HG02973 (cell line): Measurements from ENCODE around the gene LRRC8A.
"Not testable (repeated sequence)": the region's sequence is repeated elsewhere in the genome, so short reads cannot be mapped to it uniquely, and the experiment has no call there.

Experiments
- ATAC-seq: cut with Tn5 transposase; IDR thresholded peaks from one replicate; pipeline ENCODE4 v1.9.1; 2021; ENCODE audit warnings: moderate library complexity; ENCODE audit not compliant: unreplicated experiment

Gene LRRC8A

DNA sequence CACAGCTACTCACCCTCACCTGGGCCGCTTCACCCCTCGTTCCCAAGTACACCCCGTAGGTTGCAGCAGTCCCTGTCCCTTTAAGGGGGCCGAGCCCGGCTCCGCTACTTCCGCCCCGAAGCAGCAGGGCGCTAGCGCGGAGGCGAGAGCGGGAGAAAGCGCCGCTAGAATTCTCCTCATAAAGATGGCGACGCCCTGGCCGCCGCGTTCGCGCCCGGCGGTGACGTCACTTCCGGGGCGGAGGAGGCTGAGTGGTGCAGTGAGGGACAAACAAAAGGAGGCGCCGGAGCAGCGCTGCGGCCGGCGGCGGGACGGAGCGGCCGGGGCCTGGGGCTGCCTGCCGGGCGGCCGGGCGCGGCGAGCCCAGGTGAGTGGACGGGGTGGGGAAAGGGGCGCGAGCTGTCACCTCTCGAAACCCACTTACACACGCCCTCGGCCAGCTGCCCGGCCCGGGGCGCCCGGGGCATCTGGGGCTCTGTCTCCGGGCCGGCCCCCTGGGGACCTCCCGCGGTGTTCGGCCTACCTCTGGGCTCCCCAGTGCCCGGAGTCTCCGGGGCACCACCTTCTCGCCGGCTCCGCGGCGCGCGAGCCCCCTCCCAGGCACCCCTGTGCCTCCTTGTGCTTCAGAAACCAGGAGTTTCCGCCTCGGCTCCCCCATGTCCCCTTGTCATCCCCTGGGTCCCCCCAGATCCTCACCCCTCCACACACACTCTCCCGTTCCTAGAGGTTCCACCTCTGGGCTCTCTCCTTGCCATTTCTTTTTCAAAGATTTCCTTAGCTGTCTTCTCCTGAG, at the start of gene LRRC8A, which contains the start of gene KYAT1:
Gene LRRC8A, plus strand, starts transcription at position 250 of the 793 bp plus-strand sequence. CDS start 25,032 bp downstream, outside the sequence.
Gene KYAT1, minus strand, starts transcription at position 67 of the 793 bp plus-strand sequence. CDS start 36,545 bp downstream, outside the sequence.
- ATAC-seq, result peak; percentile 81

DNA sequence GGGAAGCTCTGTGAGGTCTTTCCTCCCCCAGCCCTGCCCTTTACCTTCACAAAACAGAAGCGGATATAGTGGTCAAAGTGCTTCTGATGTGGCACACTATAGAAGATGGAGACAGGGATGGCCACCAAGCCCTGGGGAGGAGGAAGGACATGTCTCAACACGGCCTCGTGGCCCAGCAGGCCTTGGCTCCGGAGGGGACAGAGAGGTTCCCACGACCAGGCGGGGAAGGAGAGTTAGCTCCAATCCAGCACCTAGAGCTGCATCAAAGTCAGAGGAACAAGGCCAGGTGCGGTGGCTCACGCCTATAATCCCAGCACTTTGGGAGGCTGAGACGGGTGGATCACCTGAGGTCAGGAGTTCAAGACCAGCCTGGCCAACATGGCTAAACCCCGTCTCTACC, 48.2 kb upstream of the LRRC8A start:
- no peak for ATAC-seq

- ATAC-seq, result no peak
These were observed 46.4 kb upstream of the LRRC8A start for GRCh38 chr9:128835246-128836210.

- ATAC-seq, result no peak
These were observed 45.3 kb upstream of the LRRC8A start for GRCh38 chr9:128836509-128837145.

GRCh38 chr9:128838338-128838737, 43.6 kb upstream of the LRRC8A start:
- ATAC-seq, result no peak

GRCh38 chr9:128840524-128840923, 41.4 kb upstream of the LRRC8A start:
- ATAC-seq, result no peak

DNA sequence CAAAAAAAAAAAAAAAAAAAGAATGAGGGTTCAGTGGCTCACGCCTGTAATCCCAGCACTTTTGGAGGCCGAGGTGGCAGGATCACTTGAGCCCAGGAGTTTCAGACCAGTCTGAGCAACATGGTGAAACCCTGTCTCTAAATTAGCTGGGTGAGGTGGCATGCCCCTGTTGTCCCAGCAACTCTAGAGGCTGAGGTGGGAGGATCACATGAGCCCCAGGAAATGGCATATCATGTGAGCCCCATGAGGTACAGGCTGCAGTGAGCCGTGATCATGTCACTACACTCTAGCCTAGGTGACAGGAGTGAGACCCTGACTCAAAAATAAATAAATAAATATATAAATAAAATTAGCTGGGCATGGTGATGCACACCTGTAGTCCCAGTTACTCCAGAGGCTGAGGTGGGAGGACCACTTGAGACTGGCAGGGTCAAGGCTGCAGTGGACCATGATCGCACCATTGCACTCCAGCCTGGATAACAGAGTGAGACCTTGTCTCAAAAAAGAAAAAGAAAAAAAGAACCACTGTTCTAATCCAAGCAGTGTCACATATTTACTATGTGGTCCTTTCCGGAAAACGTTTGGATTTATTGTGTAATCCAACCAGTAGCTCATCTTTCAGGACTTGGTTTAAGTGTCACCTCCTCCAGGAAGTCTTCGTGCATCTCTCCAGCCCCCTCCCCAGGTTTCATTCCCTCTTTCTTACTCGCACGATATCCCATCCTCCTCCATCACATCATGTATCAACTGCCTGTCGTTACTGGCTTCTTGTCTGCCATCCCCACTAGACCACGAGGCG, 40.0 kb upstream of the LRRC8A start:
- ATAC-seq, result no peak

- ATAC-seq, result not testable (repeated sequence)
These were observed 38.8 kb upstream of the LRRC8A start for GRCh38 chr9:128843171-128843570.

DNA sequence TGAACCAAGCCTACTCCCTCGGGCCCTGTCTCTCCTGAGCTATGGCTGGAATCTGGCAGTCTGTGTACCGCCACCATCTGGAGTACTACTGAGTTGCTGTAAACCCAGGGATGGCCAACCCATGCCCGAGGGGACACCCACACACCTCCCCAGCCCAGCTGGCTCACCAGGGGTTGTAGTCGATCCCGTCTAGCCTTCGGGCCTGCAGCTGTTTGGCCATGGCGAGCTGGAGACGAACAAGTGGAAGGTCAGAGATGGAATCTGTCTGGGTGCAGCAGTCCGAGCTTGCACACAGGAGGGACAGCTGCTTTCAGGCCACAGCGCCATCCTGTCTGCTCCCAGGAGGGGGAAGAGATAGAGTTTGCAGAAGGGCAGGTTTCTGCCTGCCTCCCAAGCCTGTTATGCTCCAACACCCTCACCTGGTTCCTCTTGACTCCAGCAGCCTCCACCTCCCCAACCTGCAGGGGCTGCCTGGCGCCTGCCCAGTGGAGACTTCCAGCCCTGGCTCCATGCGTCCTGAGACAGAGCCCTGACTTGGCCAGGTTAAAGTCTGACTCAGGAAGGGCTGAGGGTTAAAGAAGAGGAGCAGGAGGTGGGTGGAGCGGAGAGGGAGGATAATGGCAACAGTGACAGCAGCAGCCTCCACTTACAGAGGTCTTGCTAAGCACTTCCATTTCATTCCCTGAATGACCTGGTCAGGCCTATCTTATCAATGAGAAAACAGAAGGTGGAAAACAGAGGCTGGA, 36.6 kb upstream of the LRRC8A start:
- no peak for ATAC-seq

- ATAC-seq, result no peak
These were observed 35.3 kb upstream of the LRRC8A start for GRCh38 chr9:128846680-128847030.

GRCh38 chr9:128847803-128848202, 34.1 kb upstream of the LRRC8A start:
- no peak for ATAC-seq

- not testable (repeated sequence) for ATAC-seq
These were observed 30.9 kb upstream of the LRRC8A start for GRCh38 chr9:128851024-128851423.

GRCh38 chr9:128851779-128852600, 29.9 kb upstream of the LRRC8A start:
- ATAC-seq, result not testable (repeated sequence)

GRCh38 chr9:128852646-128853045, 29.3 kb upstream of the LRRC8A start:
- not testable (repeated sequence) for ATAC-seq

DNA sequence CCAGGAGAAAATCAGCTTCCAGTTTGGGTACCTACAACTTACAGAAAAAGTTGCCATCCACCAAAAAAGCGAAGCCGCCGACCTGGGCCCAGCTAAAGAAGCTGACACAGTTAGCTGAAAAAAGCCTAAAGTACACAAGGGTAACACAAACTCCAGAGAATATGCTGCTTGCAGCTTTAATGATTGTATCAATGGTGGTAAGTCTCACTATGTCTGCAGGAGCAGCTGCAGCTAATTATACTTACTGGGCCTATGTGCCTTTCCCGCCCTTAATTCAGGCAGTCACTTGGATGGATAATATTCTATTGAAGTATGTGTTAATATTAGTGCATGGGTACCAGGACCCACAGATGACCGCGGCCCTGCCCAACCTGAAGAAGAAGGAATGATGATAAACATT, 27.5 kb upstream of the LRRC8A start:
- not testable (repeated sequence) for ATAC-seq

DNA sequence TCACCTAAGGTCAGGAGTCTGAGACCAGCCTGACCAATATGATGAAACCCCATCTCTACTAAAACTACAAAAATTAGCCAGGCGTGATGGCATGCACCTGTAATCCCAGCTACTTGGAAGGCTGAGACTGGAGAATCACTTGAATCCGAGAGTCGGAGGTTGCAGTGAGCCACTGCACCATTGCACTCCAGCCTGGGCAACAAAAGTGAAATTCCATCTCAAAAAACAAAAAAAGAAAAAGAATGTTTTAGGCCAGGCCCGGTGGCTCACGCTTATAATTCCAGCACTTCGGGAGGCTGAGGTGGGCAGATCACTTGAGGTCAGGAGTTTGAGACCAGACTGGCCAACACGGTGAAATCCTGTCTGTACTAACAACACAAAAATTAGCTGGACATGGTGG, 23.5 kb upstream of the LRRC8A start:
- not testable (repeated sequence) for ATAC-seq

- ATAC-seq, result no peak
These were observed 21.0 kb upstream of the LRRC8A start for GRCh38 chr9:128860937-128861336.

- no peak for ATAC-seq
These were observed 20.4 kb upstream of the LRRC8A start for GRCh38 chr9:128861501-128861900.

DNA sequence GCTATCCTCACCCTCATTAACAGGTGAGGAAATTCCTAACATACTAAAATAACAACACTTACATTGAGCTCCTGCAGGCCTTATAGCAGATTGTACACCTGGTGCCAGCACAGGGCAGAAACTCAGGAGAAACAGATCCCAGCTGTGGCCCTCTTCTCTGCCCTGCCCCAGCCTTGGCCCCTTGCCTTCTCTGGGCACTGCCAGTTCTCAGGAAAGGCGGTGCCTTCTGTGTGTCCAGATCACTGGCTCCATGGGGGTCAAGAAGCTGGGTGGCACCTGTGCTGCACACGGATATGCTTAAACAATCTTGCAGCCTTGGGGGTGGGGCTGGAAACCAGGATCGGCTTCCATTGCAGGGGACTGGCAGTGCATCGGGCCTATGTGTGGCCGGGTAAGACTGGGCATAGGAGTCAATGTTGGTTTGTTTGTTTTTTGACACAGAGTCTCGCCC, 19.5 kb upstream of the LRRC8A start:
- no peak for ATAC-seq
